ENCODE measurements around the gene SI.

DNA sequence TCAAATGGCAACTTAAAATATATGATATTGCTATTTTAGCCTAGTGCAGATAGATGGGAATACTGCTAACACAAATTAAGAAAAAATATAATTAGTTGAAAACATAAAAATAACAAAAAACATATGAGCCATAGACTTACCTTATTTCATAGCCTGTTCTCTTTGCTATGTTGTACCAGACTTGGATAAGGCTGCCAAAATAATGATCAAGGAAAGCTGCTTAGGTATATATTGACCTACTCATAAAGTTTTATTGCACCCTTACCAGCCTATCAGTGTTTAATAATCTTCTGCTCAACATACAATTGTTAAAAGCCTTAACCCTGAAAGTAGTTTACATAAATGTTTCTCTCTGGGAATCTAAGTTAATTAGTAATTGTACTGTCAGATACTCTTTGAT is at the start of gene SI:
- TF ChIP-seq POLR2AphosphoS5 (IDR thresholded peaks at IDR 0.05) (no peak), CTCF (IDR thresholded peaks at IDR 0.05) (no peak)
